Stimulated activated effector memory CD8-positive, alpha-beta T cell treated with anti-CD3 and anti-CD28 coated beads, Interleukin-12 subunit alpha, Interleukin-12 subunit beta, amount 100 ng/mL, for 72 hours (primary cell): ENCODE measurements around the gene WDR46.
A peak's percentile ranks its signal among the peaks of the same experiment; 100 is the strongest.

Experiments
- ATAC-seq: fragments of 150-1000 bp; cut with Tn5 transposase; 2 replicates; pipeline ENCODE4 v1.10.0; 2021
- DNase-seq, 2 donors: peaks; one replicate each; pipeline ENCODE4 v3.0.0; 2021 to 2022; ENCODE audit warnings: low spot score in 2 of 2
- H3K27ac Mint-ChIP-seq: one replicate; pipeline ENCODE4 v1.8.0; 2022; ENCODE audit warnings: mild to moderate bottlenecking, mixed read lengths
- H3K36me3 Mint-ChIP-seq: one replicate; pipeline ENCODE4 v1.8.0; 2022; ENCODE audit warnings: mild to moderate bottlenecking, mixed read lengths
- H3K4me1 Mint-ChIP-seq: one replicate; pipeline ENCODE4 v1.8.0; 2022; ENCODE audit warnings: mixed read lengths
- H3K4me3 Mint-ChIP-seq: one replicate; pipeline ENCODE4 v1.8.0; 2022; ENCODE audit warnings: mild to moderate bottlenecking, mixed read lengths
- H3K9me3 Mint-ChIP-seq: one replicate; pipeline ENCODE4 v1.8.0; 2022; ENCODE audit warnings: mixed read lengths

The WDR46 gene

GRCh38 chr6:33236852-33237251 is 52.2 kb downstream of the WDR46 start:
- Mint-ChIP-seq H3K27ac (no peak overlapping the region), H3K4me3 (no peak overlapping the region), H3K36me3 (no peaks in the 10 kb centered on the region), H3K9me3 (no peaks in the 10 kb centered on the region), H3K4me1 (peaks cover 9% of the 10 kb centered on the region)
- ATAC-seq (no peak), DNase-seq (no peak)

GRCh38 chr6:33236328-33236727 is 52.7 kb downstream of the WDR46 start:
- no peaks in the 10 kb centered on the region for H3K9me3 Mint-ChIP-seq

GRCh38 chr6:33235221-33235634 is 53.8 kb downstream of the WDR46 start:
- peaks cover under 1% of the 10 kb centered on the region for H3K4me1 Mint-ChIP-seq
- H3K4me3 Mint-ChIP-seq, result no peak overlapping the region
- H3K27ac Mint-ChIP-seq, result peak overlapping the region; percentile 37
- DNase-seq (no peak), ATAC-seq (no peak)
- no peaks in the 10 kb centered on the region for H3K36me3 Mint-ChIP-seq
- H3K9me3 Mint-ChIP-seq, result no peaks in the 10 kb centered on the region

More at GRCh38 chr6:33236328-33236727, 52.7 kb downstream of the WDR46 start:
- H3K4me1 Mint-ChIP-seq, result peaks cover 6% of the 10 kb centered on the region
- H3K27ac Mint-ChIP-seq, result no peak overlapping the region
- no peak for DNase-seq
- H3K4me3 Mint-ChIP-seq, result no peak overlapping the region
- ATAC-seq, result no peak
- no peaks in the 10 kb centered on the region for H3K36me3 Mint-ChIP-seq
